Right lobe of liver (tissue), 4 donors: ENCODE results near the gene FLNC.

Experiments
- POLR2A ChIP-seq: fragments of 450-650 bp; IDR thresholded peaks from one replicate; pipeline ENCODE4 v1.6.1; 2017; ENCODE audit warnings: antibody characterized with exemption, mild to moderate bottlenecking
- TF ChIP-seq, protein P1 (sequence below), 4 donors: fragments of 200-600 bp in 3 of 4; fragments of 450-650 bp in 1 of 4; IDR thresholded peaks; one replicate each; pipeline versions ENCODE4 v1.5.1 to v1.8.0; 2016 to 2022; ENCODE audit warnings: antibody characterized with exemption in 4 of 4, mild to moderate bottlenecking in 2 of 4
- donor health status: DM: no; HTN: no; CAD: no.
- donor health status: DM: no; HTN: no; CAD: no.
- donor health status: DM: no; HTN: yes; CAD: no.

DNA sequence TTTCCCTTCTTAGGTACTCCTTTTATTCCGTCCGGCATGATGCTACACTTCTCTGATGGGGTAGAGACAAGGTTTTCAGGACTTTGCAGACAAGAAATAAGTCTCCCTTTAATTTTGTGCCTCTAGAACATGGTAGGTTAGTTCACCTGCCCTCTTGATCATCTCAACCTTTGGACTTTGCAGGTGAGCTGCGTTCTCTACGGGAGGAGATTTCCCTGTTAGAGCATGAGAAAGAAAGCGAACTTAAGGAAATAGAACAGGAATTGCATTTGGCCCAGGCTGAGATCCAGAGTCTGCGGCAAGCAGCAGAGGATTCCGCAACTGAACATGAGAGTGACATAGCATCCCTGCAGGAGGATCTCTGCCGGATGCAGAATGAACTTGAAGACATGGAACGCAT, 29.2 kb upstream of the FLNC start:
- TF ChIP-seq, protein P1, sequence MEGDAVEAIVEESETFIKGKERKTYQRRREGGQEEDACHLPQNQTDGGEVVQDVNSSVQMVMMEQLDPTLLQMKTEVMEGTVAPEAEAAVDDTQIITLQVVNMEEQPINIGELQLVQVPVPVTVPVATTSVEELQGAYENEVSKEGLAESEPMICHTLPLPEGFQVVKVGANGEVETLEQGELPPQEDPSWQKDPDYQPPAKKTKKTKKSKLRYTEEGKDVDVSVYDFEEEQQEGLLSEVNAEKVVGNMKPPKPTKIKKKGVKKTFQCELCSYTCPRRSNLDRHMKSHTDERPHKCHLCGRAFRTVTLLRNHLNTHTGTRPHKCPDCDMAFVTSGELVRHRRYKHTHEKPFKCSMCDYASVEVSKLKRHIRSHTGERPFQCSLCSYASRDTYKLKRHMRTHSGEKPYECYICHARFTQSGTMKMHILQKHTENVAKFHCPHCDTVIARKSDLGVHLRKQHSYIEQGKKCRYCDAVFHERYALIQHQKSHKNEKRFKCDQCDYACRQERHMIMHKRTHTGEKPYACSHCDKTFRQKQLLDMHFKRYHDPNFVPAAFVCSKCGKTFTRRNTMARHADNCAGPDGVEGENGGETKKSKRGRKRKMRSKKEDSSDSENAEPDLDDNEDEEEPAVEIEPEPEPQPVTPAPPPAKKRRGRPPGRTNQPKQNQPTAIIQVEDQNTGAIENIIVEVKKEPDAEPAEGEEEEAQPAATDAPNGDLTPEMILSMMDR (IDR thresholded peaks at IDR 0.05), result no peak
- TF ChIP-seq POLR2A, result no peak
